Epithelial cell of prostate (primary cell): ENCODE data around the gene ORMDL2.
A peak's percentile ranks its signal among the peaks of the same experiment; 100 is the strongest.
"Not testable (repeated sequence)": the region's sequence is repeated elsewhere in the genome, so short reads cannot be mapped to it uniquely, and the experiment has no call there.

Experiments
- DNase-seq: peaks from one replicate; pipeline ENCODE4 v3.0.0-alpha.2; 2011; ENCODE audit warnings: low read depth, low spot score
- H3K27ac ChIP-seq: fragments of 450-650 bp; 2 replicates; pipeline ENCODE4 v1.5.1; 2017; ENCODE audit warnings: mild to moderate bottlenecking

ORMDL2 gene

DNA sequence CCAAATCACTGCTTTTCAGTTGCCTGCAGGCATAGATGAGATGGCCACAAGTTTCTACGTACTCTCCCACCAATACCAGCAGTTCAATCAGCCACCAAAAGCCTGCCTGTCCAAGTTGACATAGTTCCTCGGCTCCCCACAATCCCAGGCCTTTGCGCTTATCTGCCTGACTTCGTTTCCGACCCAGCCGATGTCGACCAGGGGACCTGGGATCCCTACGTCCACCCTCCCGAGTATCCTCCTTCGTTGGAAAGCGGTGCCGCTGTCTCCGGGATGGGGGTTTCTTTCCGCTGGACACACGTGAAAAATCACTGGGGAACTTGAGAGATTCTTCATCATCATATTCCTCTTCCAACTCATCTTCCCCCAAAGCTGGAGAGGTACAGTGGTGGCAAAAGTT lies 10.0 kb downstream of the ORMDL2 start:
- DNase-seq: no peak
- H3K27ac ChIP-seq: no peak overlapping the region

DNA sequence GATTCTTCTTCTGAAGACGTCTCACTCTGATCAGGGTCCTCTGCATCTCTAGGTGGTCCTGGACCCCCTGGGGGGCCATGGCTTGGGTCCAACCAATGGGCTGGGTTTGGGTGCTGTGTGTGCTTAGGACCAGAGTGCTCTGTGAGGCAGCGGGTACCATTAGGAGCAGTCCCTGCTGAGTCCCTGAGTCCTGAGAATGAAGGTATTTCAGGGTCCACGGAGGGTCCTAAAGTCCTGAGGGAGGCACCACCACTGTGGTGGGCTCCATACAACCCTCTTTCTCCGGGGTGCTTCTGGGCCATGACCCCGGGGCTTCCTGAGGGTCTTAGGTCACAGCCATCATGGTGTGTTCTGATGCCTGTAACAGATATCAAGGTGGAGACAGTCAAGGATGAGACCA lies 10.5 kb downstream of the ORMDL2 start:
- H3K27ac ChIP-seq: peak overlapping the region; percentile 67
- no peak for DNase-seq

DNA sequence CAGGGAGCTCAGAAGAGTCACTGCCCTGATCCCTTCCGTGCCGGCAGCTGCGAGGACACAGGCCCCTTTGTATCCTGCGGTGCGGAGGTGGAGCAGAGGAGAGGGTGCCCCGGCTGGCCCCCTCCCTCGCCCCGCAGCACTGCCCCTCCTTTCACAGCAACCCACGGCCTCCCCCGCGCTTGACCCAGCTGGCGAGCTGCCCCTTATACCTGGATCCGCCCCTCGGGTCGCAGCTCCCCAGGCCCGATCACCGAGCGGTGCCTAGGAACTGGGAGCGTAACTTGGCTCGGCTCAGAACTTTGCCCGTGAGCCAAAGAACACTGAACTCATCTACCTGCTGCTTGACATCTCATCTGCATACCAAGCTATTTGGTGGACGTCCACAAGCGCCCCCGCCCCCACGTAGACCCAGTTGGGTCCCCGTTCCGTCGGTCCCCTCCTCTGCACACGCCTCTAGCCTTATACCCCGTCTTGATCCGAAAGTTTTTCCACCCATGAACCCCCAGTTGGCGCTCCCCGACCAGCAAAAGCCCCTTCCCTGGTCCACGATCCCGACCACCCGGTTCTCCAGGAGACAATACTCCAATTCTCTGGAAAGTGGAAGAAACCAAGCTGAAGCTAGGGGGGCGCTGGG lies 12.2 kb downstream of the ORMDL2 start:
- DNase-seq: no peak
- peak overlapping the region; percentile 67 for H3K27ac ChIP-seq

DNA sequence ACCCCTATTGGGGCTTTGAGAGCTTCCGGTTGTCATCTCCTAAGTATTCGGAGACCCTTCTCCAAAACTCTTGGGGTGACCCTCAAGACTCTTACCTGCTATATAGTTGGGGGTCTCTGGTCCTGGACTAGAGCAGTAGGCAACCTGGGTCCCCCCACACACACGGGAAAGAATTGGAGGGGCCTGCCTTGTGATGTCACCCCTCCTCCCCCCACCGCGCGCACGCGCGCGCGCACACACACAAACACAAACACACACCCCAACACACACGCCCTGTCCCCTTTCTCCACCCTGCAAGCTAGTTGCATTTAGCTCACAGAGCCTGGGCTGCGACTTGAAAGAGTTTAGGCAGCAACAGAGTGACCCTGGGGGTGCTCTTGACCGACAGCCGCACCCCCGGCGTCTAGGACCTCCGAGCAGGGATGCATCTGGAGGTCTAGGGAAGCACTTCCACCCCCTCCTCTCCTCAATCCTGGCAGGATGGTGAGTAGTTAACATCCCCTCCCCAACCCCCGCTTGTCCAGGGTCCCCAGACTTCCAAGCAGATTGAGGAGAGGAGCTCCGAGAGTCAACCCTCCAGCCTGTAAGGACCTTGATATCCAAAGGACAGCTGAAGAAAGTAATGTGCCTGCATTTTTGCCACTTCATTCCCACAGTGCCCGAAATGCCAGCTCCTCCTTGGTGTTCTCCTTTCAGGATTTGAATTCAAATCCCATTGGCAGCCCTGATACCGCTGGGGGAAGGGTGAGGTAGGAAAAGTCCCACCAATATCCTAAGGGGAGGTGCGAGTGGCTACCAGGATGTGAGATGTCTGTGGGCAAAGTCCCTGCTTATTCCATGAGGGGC lies 13.0 kb downstream of the ORMDL2 start:
- no peak for DNase-seq
- H3K27ac ChIP-seq: peak overlapping the region; percentile 67

DNA sequence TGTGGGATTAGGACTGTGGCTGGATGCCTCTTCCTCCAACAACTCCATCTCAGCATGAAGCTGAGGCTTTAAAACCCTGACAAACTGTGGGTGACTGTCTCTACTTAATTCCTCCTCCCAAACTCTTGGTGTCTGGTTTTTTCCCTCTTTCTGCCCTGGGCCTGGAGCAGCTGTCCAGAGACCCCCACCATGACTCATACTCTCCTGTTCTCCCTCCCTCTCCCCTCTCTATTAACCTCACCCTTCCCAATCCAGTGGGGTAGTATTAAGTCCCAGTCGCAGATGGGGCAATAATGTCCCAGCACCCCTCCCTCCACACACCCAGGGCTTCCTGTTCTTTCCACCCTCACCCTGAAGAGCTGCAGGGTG lies 13.6 kb downstream of the ORMDL2 start:
- peak overlapping the region; percentile 67 for H3K27ac ChIP-seq
- DNase-seq: no peak

DNA sequence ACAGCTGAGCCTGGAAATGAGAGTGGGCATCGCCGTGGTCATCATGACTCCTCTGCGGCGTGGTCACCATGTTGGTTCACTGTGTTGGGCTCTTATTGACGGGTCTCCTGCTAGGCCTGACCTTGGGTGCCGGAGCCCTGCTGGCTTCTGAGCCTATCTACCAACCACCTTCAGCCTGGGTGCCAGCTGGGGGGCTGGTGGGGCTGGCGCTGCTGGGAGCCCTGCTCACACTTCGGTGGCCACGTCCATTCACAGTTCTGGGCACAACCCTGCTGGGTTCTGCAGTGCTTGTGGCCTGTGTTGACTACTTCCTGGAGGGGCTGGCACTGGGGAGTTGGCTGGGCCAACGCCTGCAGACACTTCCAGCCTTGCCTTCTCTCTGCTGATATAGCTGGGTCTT lies 15.2 kb downstream of the ORMDL2 start:
- DNase-seq: no peak

DNA sequence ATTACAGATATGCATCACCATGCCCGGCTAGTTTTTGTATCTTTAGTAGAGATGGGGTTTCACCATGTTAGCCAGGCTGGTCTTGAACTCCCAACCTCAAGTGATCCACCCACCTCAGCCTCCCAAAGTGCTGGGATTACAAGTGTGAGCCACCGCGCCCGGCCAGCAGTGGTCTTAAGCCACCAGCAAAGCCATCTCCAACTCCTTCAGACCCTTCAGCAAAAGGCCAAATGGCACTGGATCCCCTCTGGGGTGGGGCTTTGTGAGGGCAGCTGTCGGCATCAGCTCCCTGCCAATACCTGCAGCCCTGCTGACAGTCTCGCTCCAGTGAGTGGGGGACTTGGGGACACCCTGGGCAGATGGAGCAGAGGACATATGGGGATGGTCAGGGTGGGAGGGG lies 16.6 kb downstream of the ORMDL2 start:
- not testable (repeated sequence) for DNase-seq, H3K27ac ChIP-seq

More for the DNA sequence above, 15.2 kb downstream of the ORMDL2 start:
- no peak overlapping the region for H3K27ac ChIP-seq

DNA sequence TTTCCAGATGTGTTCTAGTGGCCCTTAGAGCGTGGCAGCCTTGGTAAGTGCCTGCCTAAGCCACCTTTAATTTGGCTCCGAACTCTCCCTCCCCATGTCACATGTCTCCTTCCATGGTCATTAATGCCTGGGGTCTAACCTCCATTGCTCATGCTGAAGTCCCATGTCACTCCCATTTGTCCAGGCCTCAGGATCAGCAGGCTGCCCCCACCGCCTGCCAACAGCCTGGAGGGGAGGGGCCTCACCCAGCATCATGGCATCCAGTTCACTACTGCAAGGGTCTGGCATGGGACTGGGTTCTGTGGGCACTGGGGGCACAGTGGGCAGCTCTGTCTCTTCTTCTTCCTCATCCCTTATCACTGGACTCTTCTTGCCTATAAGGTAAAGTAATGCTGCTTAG lies 20.5 kb downstream of the ORMDL2 start:
- no peak overlapping the region for H3K27ac ChIP-seq

DNA sequence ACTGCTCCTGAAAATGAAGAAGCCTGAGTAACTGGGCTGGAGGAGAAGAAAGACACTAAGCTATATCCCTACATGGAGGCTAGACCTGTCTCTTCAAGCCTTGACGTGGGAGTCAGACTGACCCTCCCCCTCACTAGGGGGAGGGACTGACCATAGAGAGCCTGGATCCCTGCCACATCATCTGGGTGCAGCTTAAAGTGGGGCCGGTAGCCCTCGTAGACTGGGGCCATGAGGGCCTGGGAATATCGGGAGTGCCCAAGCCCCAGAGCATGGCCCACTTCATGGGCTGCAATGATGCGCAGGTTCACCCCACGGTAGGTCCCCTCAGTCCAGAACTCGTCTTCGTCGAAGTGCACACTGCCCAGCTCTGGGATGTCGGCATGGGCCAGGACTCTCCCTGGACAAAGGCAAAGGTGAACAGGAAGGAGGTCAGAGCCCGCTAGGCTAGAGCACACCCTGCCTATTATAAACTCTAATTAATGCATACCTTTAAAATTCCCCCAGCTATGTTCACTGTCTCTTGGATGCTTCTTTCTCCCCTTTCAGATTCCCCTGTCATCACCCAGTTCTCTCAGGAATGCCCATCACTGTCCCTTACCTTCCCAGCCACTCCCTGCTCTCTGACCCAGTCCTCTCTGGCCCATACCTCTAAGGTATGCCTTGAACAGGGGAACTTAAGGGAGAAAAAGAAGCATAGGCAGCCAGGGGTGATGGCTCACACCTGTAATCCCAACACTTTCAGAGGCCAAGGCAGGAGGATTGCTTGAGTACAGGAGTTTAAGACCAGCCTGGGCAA lies 21.7 kb downstream of the ORMDL2 start:
- no peak overlapping the region for H3K27ac ChIP-seq
- no peak for DNase-seq

More for the DNA sequence above, 20.5 kb downstream of the ORMDL2 start:
- DNase-seq: no peak

DNA sequence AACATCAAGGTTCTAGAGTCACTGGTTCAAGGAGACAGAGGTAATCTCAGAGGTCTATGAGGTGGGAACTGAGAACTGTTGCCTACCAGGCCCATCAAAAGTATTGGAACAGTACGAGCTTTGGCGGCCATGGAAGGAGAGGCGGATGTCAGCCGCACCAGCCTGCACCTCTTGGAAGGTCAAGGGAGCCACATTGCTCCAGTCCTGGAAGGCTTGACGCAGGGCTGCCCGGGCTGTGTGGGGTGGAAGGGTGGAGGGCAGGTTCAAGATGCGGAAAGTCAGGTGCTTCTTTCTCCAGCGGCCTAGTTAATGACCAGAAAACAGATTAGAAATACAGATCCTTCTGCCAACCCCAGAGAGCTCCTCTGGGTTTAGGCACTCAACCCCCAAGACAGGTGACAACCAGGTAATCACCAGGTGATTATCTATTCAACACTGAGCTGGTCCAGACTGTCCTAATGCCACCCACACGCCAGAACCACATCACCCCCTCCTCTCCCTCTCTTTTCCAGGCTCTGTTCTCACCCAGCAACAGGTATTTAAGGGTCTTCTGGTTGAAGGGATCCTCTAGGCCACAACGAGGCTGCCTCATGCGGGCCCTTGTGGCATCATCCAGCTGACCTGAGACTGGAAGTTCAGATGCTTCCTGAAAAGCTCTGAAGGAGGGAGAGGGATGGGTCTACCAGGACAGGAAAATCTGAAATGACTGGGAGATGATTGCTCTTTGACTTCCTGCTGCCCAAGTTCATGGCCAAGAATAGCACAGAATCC lies 22.9 kb downstream of the ORMDL2 start:
- DNase-seq: no peak
- H3K27ac ChIP-seq: no peak overlapping the region

DNA sequence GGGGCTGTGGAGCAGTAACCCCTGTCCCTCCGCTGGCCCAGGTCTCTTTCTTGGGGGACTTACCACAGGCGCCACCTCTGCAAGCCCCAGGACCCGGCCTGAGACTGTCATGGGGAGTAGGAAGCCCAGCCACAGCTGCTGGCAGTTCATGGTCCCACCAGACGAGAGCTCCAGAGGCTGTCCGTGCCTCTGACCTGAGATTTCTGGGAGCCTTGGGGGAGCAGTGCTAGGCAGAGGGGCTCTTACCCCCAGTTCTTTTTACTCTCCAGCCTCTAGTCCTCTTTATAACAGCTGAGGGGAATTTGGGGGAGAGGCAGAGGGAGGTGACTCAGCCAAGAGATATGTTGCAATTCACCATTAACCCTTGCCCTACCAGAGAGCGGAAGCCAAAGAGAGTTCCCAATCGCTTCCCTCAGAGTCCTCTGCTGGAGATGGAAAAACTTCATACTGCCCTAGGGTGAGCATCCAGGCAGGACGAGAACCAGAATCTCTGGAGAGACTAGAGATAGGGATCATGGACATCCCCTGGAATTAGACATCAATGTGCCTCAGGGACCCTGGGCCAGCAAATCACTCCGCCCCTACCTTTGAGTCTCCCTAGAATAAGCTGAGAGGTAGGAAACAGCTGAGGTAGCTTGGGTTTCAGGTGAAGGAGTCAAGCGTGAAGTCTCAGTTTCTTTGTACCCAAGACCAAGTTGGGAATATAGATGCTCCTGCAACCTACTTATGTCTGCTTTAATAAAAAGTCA lies 25.0 kb downstream of the ORMDL2 start, which contains the start of gene MMP19:
MMP19 (minus strand) TSS at position 256 of the 749 bp plus-strand sequence; CDS start at position 150, 106 bp downstream.
- H3K27ac ChIP-seq: no peak within 1 kb of the TSS
- no peak for DNase-seq

DNA sequence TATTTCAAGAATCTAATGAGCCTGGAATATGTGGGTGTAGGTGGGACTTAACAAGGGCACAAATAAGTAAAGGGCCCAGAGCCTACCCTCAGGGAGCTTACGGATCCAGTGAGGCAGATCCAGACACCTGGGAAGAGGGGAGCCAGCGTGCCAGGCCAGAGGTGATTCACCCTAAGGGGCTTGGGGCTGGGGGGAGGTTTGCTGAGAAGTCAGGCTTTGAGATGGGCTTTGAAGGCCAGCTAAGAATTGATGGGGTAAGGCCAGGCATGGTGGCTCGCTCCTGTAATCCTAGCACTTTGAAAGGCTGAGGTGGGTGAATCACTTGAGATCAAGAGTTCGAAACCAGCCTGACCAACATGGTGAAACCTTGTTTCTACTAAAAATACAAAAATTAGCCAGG lies 25.6 kb downstream of the ORMDL2 start:
- H3K27ac ChIP-seq: no peak overlapping the region
- no peak for DNase-seq

DNA sequence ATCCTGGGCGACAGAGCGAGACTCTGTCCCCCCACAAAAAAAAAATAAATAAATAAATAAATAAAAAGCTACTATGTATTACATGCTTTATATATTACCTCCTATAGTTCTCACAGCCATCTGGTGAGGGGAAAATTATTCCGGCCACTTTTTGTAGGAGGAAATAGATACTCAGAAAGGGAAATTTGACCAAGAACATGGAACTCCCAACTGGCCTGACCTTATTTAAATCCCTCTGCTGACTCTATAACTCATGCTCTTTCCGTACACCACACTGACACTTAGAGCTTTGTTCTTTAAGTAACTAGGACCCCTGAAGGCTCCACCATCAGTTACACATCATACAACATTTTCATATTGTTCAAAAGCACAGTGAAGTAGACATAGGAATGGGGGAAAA lies 27.1 kb downstream of the ORMDL2 start:
- DNase-seq: no peak
- no peak overlapping the region for H3K27ac ChIP-seq

DNA sequence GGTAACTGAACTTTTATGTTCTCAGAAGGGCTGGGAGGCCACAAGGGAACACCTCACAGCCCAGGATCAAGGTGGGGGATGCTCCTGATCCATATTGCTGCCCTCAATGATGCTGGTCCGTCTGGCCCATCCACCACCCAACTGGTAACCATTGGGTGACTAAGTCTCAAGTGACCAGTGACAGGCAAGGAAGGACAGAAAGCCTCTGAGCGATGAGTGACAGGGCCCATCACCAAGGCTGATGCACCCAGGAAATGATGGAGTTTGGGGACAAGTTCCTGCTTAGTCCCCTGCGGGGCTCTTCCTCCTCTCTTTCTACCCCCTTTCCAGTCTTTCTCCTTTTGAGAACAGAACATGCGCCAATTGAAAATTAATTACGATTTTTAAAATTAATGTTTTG lies 27.5 kb downstream of the ORMDL2 start:
- H3K27ac ChIP-seq: no peak overlapping the region
- DNase-seq: no peak

DNA sequence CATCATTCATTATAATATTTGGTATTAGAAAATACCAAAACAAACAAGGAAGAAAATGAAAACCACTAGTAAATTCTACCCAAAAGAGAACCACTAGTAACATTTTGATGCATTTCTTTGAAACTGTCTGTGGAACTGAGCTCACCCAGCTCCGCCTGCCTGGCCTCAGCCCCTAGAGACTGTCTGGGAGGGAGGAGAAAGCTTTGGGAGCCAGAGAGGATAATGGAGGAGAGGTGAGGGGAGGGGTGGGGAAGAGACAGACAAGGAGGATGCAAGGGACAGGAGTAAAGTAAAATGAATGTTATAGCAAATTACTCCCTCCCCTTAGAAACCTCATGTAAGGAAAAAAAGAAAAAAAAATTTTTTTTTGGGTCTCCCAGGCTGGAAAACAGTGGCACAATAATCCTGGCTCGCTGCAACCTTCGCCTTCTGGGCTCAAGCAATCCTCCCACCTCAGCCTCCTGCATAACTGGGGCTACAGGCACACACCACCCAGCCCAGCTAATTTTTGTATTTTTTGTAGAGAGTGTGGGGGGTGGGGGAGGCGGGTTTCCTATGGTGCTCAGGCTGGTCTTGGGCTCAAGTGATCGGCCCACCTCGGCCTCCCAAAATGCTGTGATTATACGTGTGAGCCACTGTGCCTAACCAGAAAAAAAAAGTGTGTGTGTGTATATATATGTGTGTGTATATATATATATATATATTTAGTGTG lies 28.1 kb downstream of the ORMDL2 start:
- DNase-seq: no peak
- no peak overlapping the region for H3K27ac ChIP-seq

DNA sequence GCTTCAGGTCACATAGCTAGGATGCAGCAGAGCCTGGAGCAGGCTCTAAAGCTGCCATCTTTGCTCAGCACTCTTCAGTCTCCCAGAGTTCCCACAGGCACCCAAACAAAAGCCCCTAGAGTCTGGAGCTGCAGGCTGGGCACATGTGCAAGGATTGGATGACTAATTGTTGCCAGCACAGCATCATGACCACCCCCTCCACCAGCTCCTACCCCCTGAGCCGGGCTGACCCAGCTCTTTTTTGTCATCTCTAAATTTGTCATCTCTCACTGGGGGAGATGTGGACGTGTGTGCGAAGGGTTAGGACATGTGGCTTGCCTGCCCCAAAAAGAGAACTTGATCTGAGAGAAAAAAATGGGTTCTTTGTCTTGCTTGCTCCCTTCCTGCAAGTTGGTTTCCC lies 29.2 kb downstream of the ORMDL2 start:
- DNase-seq: no peak
- H3K27ac ChIP-seq: peak overlapping the region; percentile 86

DNA sequence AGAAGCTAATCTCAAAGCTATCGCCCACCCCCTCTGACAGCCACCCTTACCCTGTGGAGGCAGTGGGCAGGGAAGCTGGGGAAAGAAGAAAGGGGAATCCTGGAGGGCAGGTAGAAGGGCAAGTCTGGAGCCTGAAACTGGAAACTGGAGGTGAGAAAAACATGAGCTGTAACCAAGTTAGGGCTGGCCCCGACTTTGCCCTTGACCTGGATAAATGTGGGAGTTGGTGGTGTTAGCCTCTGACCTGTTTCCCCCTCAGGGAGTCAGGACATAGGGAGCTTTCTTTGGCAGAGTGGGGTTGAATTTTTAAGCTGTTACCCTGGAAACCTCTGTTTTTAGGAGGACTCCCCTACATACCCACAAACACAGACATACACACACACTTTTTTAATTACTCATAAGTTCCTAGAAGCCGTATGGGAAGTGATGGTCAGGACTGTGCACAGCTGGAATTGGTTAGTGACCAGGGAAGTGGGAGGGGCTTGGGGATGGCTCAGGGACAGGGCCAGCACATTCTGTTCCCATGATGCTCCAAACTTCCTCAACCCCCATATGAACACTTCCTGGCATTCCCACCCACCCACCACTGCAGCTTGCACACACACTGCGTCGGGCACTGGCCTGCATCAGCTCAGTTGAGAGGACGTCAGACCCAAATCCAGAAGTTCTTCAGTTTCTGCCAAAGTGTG lies 29.9 kb downstream of the ORMDL2 start:
- peak; percentile 34 for DNase-seq

DNA sequence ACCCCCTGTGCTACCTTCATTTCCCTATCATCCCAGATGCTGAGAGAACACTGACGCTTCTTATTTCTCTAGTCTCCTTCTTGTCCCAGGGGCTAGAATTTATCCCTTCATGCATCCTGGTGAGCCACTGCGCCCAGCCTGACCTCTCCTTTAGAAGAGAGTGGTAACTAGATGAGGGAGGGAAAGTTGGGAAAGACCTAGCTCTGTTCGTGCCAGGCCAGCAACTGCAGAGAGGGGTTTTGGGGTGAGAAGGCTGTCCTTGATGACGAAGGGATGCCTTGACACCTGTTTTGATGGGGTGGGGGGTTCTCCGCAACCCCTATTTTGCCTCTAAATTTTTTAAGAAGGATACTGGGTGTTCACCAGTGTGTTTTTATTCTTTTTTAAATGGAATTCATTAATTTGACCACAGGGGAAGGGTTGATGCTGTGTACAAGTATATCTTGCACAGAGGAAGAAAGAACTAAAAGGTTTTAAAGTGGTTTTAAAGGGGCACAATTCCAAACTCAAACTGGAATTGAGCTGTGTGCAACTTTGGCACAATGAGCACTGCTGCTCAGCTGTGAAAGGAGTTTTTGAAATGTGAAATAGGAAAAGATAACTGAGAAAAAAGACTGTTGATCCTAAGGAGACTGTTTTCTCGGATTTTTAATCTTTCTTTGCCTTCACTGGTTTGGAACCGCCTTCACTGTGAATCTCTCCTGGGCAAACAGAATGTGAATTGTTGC lies 31.9 kb downstream of the ORMDL2 start:
- H3K27ac ChIP-seq: no peak overlapping the region
- no peak for DNase-seq

More for the DNA sequence above, 29.9 kb downstream of the ORMDL2 start:
- peak overlapping the region; percentile 86 for H3K27ac ChIP-seq
